ENCODE data around the gene USP6NL.
A peak's percentile ranks its signal among the peaks of the same experiment; 100 is the strongest.

Gene USP6NL

DNA sequence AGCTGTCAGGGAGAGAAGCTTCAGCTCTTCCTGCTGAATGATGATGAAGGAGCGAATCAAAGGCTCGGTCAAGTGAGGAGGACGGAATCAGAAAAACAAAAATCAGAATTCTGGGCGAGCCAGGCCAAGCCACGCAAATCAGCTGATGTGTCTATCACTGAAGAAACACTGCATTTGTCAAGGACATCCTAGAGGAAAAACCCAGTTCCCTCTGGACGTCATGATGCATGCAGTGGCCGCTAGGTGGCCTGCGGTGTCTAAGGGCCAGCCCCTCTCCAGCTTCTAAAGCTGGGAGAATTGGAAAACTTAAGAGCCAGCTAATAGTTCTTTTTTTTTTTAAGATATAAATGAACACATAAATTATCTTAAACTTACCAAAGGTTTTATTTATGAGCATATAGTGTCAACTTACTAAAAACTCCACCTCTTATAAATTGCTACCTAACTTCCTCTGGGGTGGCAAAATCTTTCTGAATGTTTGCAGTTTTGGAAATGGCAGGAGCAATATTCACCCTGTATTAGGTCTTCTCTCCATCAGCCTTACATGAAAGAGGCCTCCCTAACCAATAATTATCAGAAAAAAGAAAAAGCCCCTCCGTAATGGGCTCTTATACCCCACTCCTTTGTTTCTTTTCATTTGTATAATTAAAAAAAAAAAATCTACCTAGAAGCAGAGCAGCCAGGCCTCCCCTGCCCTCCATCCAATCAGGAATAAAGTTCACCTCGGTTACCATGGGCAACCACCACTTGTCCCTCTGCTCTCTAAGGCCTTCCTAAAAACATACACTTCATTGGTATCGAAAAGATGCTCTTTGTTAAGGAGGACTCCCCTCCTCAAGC is 186.8 kb downstream of the USP6NL start:
- TF ChIP-seq, protein P1, sequence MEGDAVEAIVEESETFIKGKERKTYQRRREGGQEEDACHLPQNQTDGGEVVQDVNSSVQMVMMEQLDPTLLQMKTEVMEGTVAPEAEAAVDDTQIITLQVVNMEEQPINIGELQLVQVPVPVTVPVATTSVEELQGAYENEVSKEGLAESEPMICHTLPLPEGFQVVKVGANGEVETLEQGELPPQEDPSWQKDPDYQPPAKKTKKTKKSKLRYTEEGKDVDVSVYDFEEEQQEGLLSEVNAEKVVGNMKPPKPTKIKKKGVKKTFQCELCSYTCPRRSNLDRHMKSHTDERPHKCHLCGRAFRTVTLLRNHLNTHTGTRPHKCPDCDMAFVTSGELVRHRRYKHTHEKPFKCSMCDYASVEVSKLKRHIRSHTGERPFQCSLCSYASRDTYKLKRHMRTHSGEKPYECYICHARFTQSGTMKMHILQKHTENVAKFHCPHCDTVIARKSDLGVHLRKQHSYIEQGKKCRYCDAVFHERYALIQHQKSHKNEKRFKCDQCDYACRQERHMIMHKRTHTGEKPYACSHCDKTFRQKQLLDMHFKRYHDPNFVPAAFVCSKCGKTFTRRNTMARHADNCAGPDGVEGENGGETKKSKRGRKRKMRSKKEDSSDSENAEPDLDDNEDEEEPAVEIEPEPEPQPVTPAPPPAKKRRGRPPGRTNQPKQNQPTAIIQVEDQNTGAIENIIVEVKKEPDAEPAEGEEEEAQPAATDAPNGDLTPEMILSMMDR (IDR thresholded peaks at IDR 0.05; ENCODE audit: insufficient read depth, low read length, missing control alignments), result peak; percentile 85
- POLR2A ChIA-PET, result no interaction called here
- CTCF ChIA-PET, result interaction anchor here (0.8 to 2.5 kb wide), 14 partner anchors 8 to 336 kb away, joined by 3 to 13 read pairs (median 4); no protein-coding TSS in a partner anchor
- H3K4me3 ChIP-seq (ENCODE audit: low read depth, low read length), result no peak overlapping the region
- no peak for DNase-seq (ENCODE audit: low read depth, low spot score)

DNA sequence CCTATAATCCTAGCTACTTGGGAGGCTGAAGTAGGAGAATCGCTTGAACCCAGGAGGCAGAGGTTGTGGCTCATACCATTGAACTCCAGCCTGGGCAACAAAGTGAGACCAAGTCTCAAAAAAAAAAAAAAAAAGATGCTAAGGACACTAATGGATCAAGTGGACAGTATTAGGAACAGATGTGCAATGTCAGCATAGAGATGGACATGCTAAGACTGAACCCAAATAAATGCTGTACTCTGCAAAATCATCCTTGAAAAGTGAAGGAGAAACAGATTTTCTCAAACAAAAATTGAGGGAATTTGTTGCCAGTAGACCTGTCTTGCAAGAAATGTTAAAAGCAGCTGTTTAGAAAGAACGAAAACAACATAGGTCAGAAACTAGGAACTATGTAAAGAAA is 194.5 kb downstream of the USP6NL start:
- POLR2A ChIA-PET, result no interaction called here
- no peak for DNase-seq (ENCODE audit: low read depth, low spot score)
- CTCF ChIA-PET, result interaction anchor here (0.7 kb wide), 1 partner anchor 1698 kb away, joined by 3 read pairs; no protein-coding TSS in a partner anchor
- no peak overlapping the region for H3K4me3 ChIP-seq (ENCODE audit: low read depth, low read length)
- TF ChIP-seq, protein P1 (IDR thresholded peaks at IDR 0.05; ENCODE audit: insufficient read depth, low read length, missing control alignments), result no peak

DNA sequence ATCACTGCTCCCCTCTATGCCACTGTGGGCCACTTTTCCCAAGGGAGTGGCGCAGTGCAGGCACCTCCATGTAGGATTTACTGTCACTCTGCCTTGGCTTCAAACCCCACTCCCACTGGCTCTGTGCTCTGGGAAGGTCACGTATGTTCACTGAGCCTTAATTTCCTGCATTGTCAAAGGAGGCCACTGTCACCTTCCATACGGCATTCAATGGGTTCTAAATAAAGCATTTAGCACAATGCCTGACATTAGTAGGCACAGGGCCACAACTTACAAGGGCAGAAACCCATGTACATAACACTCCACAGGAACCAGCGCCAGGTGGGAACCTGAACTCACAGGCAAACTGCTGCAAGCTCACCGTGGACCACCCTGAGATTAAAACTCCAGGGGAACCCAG is 196.4 kb downstream of the USP6NL start:
- CTCF ChIA-PET, result interaction anchor here (1.1 to 2.6 kb wide), 2 partner anchors 9 to 14 kb away, joined by 3 to 13 read pairs; no protein-coding TSS in a partner anchor
- POLR2A ChIA-PET, result no interaction called here
- no peak for DNase-seq (ENCODE audit: low read depth, low spot score)
- no peak overlapping the region for H3K4me3 ChIP-seq (ENCODE audit: low read depth, low read length)
- TF ChIP-seq, protein P1 (IDR thresholded peaks at IDR 0.05; ENCODE audit: insufficient read depth, low read length, missing control alignments), result no peak

DNA sequence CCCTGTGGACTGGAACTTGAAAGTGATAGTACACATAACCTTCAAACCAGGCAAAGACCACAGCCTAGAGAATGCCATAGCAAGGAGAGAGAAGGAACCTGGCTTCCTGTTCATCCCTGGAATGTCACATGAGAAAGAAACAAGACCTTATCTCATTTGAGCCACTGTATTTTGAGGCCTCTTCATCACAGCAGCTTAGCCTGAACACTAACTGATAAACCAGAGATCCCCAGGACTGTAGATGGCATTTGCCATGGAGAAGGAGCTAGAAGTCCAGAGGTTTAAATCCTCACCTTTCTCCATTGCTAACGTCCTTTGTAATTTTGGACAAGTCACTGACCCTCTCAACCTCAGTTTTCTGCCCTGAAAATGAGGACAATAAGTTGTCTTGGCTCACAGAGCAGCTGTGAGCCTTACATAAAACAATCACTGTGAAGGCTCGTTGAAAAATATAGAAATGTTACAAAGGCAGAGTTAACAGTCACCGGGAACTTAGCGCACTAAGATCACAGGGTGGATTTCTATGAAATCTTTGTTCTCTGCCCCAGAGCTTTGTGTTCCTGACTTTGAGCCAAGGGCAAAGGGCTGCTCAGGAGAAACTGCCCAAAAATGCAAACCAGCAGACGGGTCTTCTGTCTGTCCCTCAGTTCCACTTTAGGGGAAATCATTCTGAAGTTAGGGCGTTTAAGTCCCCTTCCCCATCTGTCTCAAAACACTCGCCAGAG is 197.0 kb downstream of the USP6NL start:
- POLR2A ChIA-PET, result no interaction called here
- no peak for DNase-seq (ENCODE audit: low read depth, low spot score)
- H3K4me3 ChIP-seq (ENCODE audit: low read depth, low read length), result no peak overlapping the region
- TF ChIP-seq, protein P1 (IDR thresholded peaks at IDR 0.05; ENCODE audit: insufficient read depth, low read length, missing control alignments), result no peak
- CTCF ChIA-PET, result interaction anchor here (0.9 to 2.6 kb wide), 2 partner anchors 9 to 12 kb away, joined by 4 to 13 read pairs; no protein-coding TSS in a partner anchor

DNA sequence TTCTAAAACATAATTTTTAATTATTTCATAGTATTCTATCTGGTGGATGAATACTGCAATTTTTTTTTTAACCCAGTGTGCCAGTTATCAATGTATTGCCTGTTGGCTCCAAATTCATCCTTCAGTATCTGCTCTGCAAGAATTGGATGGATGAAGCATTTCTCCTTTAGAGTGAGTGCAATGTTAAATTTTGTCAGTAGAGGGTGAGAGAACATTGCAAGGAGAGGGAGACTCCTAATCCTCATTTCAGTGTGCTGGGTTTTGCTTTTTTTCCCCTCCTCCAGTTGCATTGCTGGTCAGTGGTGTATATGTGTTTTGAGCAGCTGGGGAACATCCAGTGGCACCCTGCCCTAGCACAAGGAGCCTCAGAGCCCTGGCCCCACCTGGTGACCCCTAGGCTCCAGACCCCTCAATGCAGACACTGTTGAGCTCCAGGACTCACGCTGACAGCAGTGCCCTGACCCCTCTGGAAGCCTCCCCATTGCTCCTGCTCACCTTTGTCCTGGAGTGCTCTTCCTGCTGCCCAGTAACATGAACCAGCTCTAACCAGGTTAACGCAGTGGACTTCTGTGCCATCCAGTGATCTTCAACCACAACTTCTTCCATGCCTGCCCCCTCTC is 199.4 kb downstream of the USP6NL start:
- no peak for DNase-seq (ENCODE audit: low read depth, low spot score)
- CTCF ChIA-PET, result interaction anchor here (1.2 kb wide), 1 partner anchor 12 kb away, joined by 4 read pairs; no protein-coding TSS in a partner anchor
- TF ChIP-seq, protein P1 (IDR thresholded peaks at IDR 0.05; ENCODE audit: insufficient read depth, low read length, missing control alignments), result no peak
- H3K4me3 ChIP-seq (ENCODE audit: low read depth, low read length), result no peak overlapping the region
- POLR2A ChIA-PET, result no interaction called here
